Liver (tissue), 9 donors: Measurements from ENCODE around the gene ASS1. TPM values are rescaled to one million over a fixed set of nuclear protein-coding genes. Genes with fewer than 3 reads are reported as not detected.

Source experiments
- DNase-seq: peaks from one replicate; pipeline ENCODE4 v3.0.0-alpha.2; 2017; ENCODE audit warnings: low spot score
- H3K27ac ChIP-seq, 2 donors: one replicate each; pipeline ENCODE4 v1.7.0; 2013; ENCODE audit warnings: inconsistent platforms in 2 of 2, low read length in 2 of 2, control low read depth in 1 of 2, low read depth in 1 of 2, mild to moderate bottlenecking in 1 of 2
- H3K27me3 ChIP-seq, 4 donors: one replicate each; pipeline versions ENCODE4 v1.6.1 to v1.7.0; 2013; ENCODE audit warnings: low read length in 3 of 4, inconsistent platforms in 1 of 4, mild to moderate bottlenecking in 1 of 4, moderate library complexity in 1 of 4; ENCODE audit not compliant: control insufficient read depth in 4 of 4, insufficient read depth in 4 of 4
- H3K36me3 ChIP-seq, 4 donors: one replicate each; pipeline versions ENCODE4 v1.6.1 to v1.7.0; 2013; ENCODE audit warnings: low read length in 3 of 4, mild to moderate bottlenecking in 3 of 4, low read depth in 1 of 4, moderate library complexity in 1 of 4; ENCODE audit not compliant: control insufficient read depth in 4 of 4, insufficient read depth in 3 of 4
- H3K4me1 ChIP-seq, 4 donors: one replicate each; pipeline versions ENCODE4 v1.6.1 to v1.7.0; 2013; ENCODE audit warnings: low read length in 3 of 4, mild to moderate bottlenecking in 3 of 4, moderate library complexity in 1 of 4; ENCODE audit not compliant: control insufficient read depth in 4 of 4, insufficient read depth in 4 of 4
- H3K4me3 ChIP-seq, 3 donors: one replicate each; pipeline versions ENCODE4 v1.6.1 to v1.7.0; 2013; ENCODE audit warnings: low read length in 3 of 3, control low read depth in 1 of 3, low read depth in 1 of 3, mild to moderate bottlenecking in 1 of 3
- H3K9ac ChIP-seq, 2 donors: one replicate each; pipeline ENCODE4 v1.7.0; 2013; ENCODE audit warnings: low read length in 2 of 2, mild to moderate bottlenecking in 2 of 2, moderate library complexity in 2 of 2, control low read depth in 1 of 2, low read depth in 1 of 2
- H3K9me3 ChIP-seq, 4 donors: one replicate each; pipeline versions ENCODE4 v1.6.1 to v1.7.0; 2013; ENCODE audit warnings: low read length in 3 of 4; ENCODE audit not compliant: control insufficient read depth in 4 of 4
- ATF3 ChIP-seq: IDR thresholded peaks from 2 replicates; pipeline ENCODE4 v1.6.1; 2016; ENCODE audit warnings: antibody characterized with exemption
- CTCF ChIP-seq: fragments of 150-350 bp; IDR thresholded peaks from 2 replicates; pipeline ENCODE4 v1.5.1; 2017; ENCODE audit warnings: improper control_type of control experiment, low read depth, low read length; ENCODE audit not compliant: missing input control
- EGR1 ChIP-seq, 2 donors: IDR thresholded peaks; 2 replicates each; pipeline ENCODE4 v1.6.1; 2016 to 2018; ENCODE audit warnings: antibody characterized with exemption in 2 of 2, low read depth in 2 of 2
- FOXA1 ChIP-seq: IDR thresholded peaks from 2 replicates; pipeline ENCODE4 v1.6.1; 2016; ENCODE audit warnings: antibody characterized with exemption
- FOXA2 ChIP-seq: IDR thresholded peaks from 2 replicates; pipeline ENCODE4 v1.6.1; 2016; ENCODE audit warnings: antibody characterized with exemption
- HNF4A ChIP-seq, 2 donors: conservative IDR thresholded peaks; 2 replicates each; pipeline ENCODE4 v1.6.1; 2016; ENCODE audit warnings: antibody characterized with exemption in 2 of 2, mild to moderate bottlenecking in 2 of 2
- HNF4G ChIP-seq: IDR thresholded peaks from 2 replicates; pipeline ENCODE4 v1.6.1; 2016; ENCODE audit warnings: antibody characterized with exemption
- MAX ChIP-seq: IDR thresholded peaks from 2 replicates; pipeline ENCODE4 v1.6.1; 2016; ENCODE audit warnings: antibody characterized with exemption
- NR2F2 ChIP-seq: IDR thresholded peaks from 2 replicates; pipeline ENCODE4 v1.6.1; 2016; ENCODE audit warnings: antibody characterized with exemption
- RAD21 ChIP-seq, 2 donors: IDR thresholded peaks; 2 replicates each; pipeline ENCODE4 v1.6.1; 2016; ENCODE audit warnings: antibody characterized with exemption in 2 of 2, mild to moderate bottlenecking in 2 of 2
- REST ChIP-seq: IDR thresholded peaks from 2 replicates; pipeline ENCODE4 v1.6.1; 2016; ENCODE audit warnings: antibody characterized with exemption, mild to moderate bottlenecking
- TAF1 ChIP-seq: conservative IDR thresholded peaks from 2 replicates; pipeline ENCODE4 v1.6.1; 2016; ENCODE audit warnings: antibody characterized with exemption, mild to moderate bottlenecking
- YY1 ChIP-seq: IDR thresholded peaks from 2 replicates; pipeline ENCODE4 v1.6.1; 2016; ENCODE audit warnings: antibody characterized with exemption, mild to moderate bottlenecking
- ZBTB33 ChIP-seq: IDR thresholded peaks from 2 replicates; pipeline ENCODE4 v1.6.1; 2016; ENCODE audit warnings: antibody characterized with exemption
- WGBS: extraction: QIAGEN DNeasy Blood & Tissue Kit; methylation state at CpG from one replicate; pipeline ENCODE4 v1.1.7; 2013; 5-methylcytosine and 5-hydroxymethylcytosine counted together
- polyA plus RNA-seq, 2 donors: library from polyadenylated mRNA; stranded (reverse) in 1 of 2; unstranded in 1 of 2; fragments of 200-250 nt in 1 of 2; fragments of >200 nt in 1 of 2; fragmentation: Nextera tagmentation in 1 of 2; extraction: Ambion mirVana in 1 of 2; gene quantifications; one replicate each; pipeline versions ENCODE4 v1.2.1 to v1.2.3, GENCODE V29; 2013 to 2015
- total RNA-seq, 2 donors: library from RNA; depleted of rRNA; stranded (reverse); fragments of >200 nt; gene quantifications; one replicate each; pipeline ENCODE4 v1.2.3, GENCODE V29; 2014
- donor health status: healthy.
- donor health status: healthy.
- donor health status: healthy.
- donor health status: healthy.
- donor health status: healthy.

Gene ASS1
- total and polyA plus RNA-seq, 4 donors, result 396 to 711 (median 533) TPM

GRCh38 chr9:130429381-130429780 lies 15.4 kb upstream of the ASS1 start:
- H3K9me3 ChIP-seq, result no peaks in the 10 kb centered on the region
- H3K4me1 ChIP-seq, result peaks cover 8 to 29% (median 18%) of the 10 kb centered on the region in 4 donors
- H3K27ac ChIP-seq, result no peak overlapping the region
- 81% methylated on average over 13 of the region's 13 CpGs for WGBS
- TF ChIP-seq CTCF (no peak), ATF3 (no peak), YY1 (no peak), TAF1 (no peak), HNF4G (no peak)
- H3K4me3 ChIP-seq, result no peak overlapping the region
- DNase-seq, result no peak
- no peak overlapping the region for H3K9ac ChIP-seq
- H3K36me3 ChIP-seq, result no peaks in the 10 kb centered on the region
- no peaks in the 10 kb centered on the region for H3K27me3 ChIP-seq

GRCh38 chr9:130429831-130430230 lies 14.9 kb upstream of the ASS1 start:
- H3K4me3 ChIP-seq, result no peak overlapping the region
- no peak for DNase-seq
- H3K27me3 ChIP-seq, result no peaks in the 10 kb centered on the region
- H3K27ac ChIP-seq, result no peak overlapping the region
- no peaks in the 10 kb centered on the region for H3K36me3 ChIP-seq
- no peak for TF ChIP-seq NR2F2
- no peak for TF ChIP-seq EGR1 (IDR thresholded peaks at IDR 0.05; ENCODE audit: low read depth in 2 of 2)
- no peak for TF ChIP-seq HNF4A (conservative IDR thresholded peaks at IDR 0.05)
- TF ChIP-seq TAF1, result no peak
- TF ChIP-seq CTCF, result no peak
- TF ChIP-seq ATF3, result no peak
- no peak for TF ChIP-seq HNF4G
- no peak for TF ChIP-seq REST
- TF ChIP-seq FOXA2, result no peak
- no peak for TF ChIP-seq FOXA1
- no peak for TF ChIP-seq ZBTB33
- no peak for TF ChIP-seq RAD21 (IDR thresholded peaks at IDR 0.05)
- no peak for TF ChIP-seq MAX
- peaks cover 8 to 29% (median 18%) of the 10 kb centered on the region in 4 donors for H3K4me1 ChIP-seq
- H3K9me3 ChIP-seq, result no peaks in the 10 kb centered on the region
- H3K9ac ChIP-seq, result no peak overlapping the region
- WGBS, result 88% methylated on average over 6 of the region's 6 CpGs
